Nucleus accumbens (tissue), 56 donors: Measurements from ENCODE around the gene LHFPL6.

ENCODE experiments used
- DNase-seq, 56 donors: peaks; one replicate each; lab custom pipeline; 2025; lab: John Stamatoyannopoulos, UW

The LHFPL6 gene

DNA sequence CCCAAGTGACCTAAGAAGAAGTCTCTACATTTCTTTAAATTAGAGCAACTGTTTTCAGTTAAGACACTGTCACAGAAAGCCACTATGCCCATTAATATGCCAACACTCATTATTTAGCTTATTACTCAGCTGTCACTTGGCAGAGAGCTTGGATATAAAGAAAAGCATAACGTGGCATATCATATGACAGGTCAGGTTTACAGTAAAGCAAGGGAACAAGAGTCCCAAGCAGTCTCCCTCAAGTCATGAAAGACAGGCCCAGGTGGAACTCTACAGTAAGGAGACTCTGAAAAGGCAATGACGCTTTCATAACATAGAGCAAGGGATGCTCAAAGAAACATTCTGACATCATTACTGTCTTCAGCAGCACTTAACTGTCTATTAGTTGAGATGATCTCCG is 6.3 kb downstream of the LHFPL6 start:
- DNase-seq: no peak

DNA sequence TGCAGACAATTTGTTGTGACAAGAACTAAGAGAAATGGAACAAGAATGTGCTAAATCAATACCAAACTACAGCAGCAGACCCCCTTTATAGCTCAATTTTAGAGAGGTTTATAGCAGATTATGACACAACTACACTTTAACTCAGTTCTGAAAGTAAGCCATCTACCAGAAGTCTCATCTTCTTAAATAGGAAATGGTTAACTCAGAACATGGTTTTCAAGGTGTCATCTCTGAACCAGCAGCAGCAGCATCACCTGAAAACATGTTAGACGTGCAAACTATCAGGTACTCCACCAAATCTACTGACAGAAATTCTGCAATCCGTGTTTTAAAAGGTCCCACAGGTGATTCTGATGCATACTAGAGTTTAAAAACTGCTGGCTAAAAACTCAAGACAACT is 6.8 kb downstream of the LHFPL6 start:
- DNase-seq: no peak

- no peak for DNase-seq
Observed at GRCh38 chr13:39590466-39591036, 12.4 kb downstream of the LHFPL6 start.

DNA sequence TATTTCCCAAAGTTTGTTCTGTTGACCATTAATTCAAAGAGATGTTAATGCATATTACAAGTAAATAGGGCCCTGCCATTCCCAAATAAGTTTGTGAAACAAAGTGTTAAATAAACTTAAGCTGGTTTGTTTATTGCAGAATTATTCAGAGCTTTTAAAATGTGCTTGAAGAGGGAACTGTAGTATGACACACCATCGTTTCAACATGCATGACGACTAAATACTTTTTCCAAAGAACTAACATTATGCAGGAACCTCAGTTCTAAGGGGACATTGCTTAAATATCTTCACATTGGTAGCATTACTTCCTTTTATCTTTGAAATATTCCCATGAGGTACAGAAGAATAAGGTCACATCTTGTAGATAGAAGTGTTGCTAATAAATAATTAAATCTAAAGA is 14.6 kb downstream of the LHFPL6 start:
- DNase-seq: no peak

DNA sequence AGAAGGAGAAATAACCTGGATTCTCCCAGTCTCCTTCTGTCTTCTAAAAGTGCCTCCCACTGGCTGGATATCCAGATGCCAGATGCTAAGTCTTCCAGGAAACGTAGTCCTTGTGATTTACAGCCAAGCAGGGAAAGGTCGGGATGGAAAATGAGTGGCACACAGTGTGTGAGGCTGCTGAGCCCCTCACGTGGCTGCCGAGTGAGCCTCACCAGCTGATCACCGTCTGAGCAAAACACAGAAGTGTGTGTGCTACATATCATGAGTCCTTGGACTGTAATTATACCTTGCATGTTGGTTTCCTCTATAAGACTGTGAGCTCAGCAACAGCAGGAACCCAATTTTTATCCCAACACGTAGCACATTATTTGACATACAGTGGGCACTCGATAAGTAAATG is 15.1 kb downstream of the LHFPL6 start:
- DNase-seq: no peak

GRCh38 chr13:39586958-39587605 is 15.9 kb downstream of the LHFPL6 start:
- no peak for DNase-seq

- DNase-seq: no peak
Observed at GRCh38 chr13:39586151-39586550, 16.8 kb downstream of the LHFPL6 start.

DNA sequence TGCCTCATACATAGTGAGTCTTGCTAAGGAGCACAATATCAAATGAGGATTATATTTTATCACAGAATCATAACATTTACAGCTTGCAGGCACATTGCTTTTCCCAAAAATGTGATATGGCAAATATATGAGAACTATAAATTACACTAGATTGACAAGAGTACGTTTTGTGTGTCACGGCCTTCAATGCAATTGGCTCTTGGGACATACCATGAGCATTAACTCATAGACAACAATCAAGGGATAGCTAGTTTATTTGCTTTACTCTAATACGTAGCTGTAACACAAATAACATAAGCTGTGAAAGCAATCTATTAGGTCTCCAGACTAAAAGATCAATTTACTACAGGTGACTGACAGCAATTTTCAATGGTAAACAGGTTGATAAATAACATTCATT is 17.8 kb downstream of the LHFPL6 start:
- no peak for DNase-seq

DNA sequence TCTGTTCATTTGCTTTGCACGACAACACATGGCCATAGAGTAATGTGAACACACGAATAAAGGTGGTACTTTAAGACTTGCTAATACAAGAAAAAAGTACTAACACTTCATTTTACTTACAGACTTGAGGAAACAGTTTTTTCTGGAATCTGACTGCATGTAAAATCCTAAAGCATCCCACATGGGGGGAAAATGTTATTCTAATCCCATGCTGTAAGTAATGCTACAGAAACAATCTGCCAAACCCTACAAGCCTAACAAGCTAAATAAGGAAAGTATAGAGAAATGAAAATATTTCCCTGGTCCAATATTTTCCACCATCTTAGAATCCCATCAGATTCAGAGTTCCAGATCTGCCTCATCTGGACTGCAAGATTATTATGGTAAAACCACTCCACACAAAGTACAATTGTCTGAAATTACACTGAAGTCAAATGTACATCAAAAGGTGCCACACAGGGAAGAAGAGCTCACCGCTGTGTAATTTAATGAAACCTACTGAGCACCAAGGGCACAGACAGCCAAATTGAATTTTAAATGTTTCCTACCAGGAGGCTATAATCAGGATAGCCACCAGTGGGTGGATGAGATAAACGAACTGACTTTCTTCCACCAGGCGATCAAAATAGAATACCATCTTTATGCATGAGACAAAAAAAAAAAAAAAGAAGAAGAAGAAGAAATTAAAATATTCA is 22.0 kb downstream of the LHFPL6 start:
- DNase-seq: no peak

DNA sequence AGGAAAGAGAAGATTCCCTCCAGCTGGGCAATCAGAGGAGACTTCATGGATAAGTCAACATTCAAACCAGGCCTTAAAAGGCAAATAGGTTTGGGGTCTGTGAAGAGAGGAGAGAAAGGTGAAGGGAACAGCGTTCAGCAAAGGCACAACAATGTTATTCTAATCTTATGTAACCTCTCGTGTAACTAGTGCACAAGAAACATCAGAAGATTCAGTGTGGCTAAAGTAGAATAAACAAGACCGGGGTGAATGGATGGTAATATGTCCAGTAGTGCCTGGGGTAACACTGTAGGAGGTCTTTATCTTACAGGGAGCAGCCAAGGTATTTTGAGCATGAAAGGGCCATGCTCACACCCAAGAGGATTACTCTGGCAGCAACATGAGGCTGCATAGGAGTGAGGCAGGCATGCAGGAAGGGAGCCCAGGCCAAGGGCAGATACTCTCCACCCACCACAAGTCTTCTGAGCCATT is 24.1 kb downstream of the LHFPL6 start:
- no peak for DNase-seq

DNA sequence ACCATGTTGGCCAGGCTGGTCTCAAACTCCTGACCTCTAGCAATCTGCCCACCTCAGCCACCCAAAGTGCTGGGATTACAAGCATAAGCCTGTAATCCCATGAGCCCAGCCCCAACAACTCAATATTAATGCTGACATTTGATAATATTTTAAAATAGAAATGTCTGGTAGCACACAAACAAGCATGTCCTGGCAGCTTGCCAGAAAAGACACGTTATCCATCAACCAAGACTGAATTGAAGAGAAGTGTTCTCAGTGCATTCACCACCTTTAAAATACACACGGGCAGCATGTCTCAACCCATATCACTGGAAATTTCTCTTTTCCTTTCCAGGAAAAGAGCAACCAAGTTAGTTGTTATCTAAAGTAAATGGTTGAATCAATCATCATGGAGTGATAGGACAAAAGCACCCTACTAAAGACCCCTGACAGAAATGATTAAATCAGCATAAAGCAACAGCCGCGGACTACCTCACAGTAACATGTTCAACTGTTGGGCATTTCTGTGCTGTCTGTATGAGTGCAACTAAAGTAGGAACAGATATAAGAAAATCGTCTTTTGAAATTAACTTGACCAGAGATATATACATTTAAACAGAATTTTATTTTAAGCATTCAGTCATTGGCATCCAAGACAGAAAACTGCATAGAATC is 25.0 kb downstream of the LHFPL6 start:
- DNase-seq: no peak

GRCh38 chr13:39577203-39577602 is 25.8 kb downstream of the LHFPL6 start:
- no peak for DNase-seq

- DNase-seq: no peak
Observed at GRCh38 chr13:39575641-39576238, 27.3 kb downstream of the LHFPL6 start.

DNA sequence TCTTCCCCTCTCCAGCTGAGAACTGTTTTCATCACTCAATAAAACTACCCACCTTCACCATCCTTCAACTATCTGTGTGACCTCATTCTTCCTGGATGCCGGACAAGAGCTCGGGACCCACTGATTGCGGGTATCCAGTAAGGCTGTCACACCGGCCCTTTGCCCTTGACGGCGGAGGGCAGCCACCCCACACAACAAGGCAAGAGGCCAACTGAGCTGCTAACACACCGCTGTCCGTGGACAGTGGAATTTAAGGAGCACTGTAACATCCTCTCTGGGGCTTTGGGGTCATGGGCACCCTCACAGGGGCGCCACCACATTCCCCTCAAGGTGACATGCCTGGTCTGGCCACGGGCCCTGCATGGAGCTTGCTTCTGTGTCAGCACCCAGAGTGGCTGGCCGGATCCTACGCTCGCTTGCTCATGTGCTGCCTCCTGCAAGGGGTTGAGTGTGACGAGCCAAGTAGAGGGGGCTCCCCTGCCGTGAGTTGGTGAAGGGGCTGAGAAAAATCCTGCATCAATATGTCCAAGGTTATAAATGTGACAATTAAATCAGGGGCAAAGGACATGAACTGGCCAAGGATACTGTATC is 31.4 kb downstream of the LHFPL6 start:
- no peak for DNase-seq

DNA sequence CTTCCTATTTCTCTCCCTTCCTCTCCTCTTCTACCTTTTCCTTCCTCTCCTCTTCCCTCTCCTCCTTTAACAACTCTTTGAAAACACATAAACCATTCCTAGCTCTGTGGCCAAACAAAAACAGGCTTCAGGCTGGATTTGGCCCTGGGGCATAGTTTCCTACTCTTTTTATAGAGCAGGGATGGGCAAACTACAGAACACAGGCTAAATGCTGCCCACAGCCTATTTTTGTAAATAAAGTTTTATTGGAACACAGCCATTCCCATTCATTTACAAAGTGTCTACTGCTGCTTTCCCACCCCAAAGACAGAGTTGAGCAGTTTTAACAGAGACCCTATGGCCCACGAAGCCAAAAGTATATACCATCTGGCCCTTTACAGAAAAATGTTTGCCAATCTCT is 35.4 kb downstream of the LHFPL6 start:
- no peak for DNase-seq

DNA sequence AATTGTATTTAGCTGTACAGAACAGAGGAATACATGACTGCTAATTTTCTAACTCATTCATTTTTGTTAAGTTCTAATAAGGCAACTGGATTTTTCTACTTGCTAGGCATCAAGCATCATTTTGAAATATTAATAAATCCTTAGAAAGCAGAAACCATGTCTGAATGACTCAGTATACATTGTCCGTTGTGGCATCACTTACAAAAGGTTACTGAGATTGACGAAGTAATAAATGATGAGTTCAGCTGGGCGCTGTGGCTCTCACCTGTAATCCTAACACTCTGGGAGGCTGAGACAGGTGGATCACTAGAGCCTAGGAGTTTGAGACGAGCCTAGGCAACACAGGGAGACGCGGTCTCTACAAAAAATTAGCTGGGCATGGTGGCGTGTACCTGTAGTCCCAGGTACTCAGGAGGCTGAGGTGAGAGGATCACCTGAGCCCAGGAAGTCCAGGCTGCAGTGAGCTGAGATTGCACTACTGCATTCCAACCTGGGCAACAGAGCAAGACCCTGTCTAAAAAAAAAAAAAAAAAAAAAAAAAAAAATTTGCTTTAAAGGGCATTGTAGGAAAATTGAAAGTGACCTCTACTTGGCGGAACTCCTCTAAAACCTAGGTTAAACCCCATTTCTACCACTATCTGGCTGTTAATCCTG is 36.6 kb downstream of the LHFPL6 start:
- no peak for DNase-seq

GRCh38 chr13:39565036-39565949 is 37.7 kb downstream of the LHFPL6 start:
- peak in 12 of 56 donors; percentile 1 to 37 (median 7) for DNase-seq

DNA sequence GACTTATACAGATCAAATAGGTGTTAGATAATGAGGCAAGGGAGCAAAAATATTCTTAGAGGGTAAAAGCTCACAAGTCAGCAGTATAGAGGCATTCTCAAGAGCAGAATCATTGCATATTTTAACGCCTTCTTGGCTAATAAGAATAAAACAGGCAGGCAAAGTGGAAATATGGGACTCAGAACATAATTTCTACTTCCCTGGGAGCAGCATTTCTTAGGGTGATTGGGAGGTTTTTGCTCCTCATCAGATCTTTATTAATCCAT is 39.6 kb downstream of the LHFPL6 start:
- DNase-seq: no peak

GRCh38 chr13:39561971-39562370 is 41.0 kb downstream of the LHFPL6 start:
- DNase-seq: no peak
